ENCODE data around the gene ZNF274. TPM values are rescaled to one million over a fixed set of nuclear protein-coding genes. Genes with fewer than 3 reads are reported as not detected.
"Not testable (repeated sequence)": the region's sequence is repeated elsewhere in the genome, so short reads cannot be mapped to it uniquely, and the experiment has no call there.

ZNF274 gene
- total RNA-seq (2014; rRNA removed; shearing (Covaris generic); ENCODE audit: low replicate concordance), result 27.7 and 34.0 TPM in 2 replicates

DNA sequence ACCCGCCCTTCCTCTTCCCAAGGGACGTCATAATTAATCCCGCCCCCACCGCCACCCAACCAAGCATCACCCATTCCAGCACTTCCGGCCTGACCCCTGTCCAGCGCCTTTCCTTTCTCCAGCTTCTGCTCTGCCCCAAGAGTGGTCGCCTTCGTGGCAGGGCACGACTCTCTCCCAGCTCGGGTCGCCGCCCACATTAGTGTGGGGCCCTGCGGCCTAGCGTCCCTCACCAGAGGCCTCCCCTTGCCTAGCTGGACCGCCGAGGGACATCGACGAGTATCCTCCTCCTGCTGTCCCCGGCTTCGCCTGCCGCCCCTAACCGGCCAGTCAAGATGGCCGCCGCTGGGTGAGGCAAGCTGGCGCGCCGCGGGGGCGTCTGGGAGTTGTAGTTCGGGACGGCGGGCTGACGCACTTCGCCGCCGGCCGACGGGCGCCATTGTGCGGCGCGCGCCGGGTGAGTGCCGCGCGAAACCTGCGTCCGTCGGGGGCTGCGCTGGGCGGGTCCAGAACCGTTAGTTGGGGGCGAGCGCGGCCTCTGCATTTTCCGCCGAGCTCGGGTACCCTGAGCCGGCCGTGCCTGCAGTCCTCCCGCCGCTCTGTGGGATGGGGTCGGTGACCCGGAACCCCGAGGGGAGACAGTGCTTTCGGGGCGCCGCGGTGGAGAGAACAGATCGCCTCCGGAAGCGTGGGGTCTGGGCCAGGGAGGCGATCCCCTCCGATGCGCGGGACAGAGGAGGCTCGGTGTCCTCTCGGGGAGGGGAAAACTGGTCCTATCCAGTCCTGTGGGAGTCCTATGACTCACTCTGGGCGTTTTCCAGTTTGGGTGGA is at the start of gene ZNF274:
Gene ZNF274, plus strand, starts transcription at position 73 of the 828 bp plus-strand sequence. CDS start 905 bp downstream, outside the sequence.
- DNase-seq (ENCODE audit: low read depth), result peak; percentile 96
- in situ Hi-C loops (cut with HindIII; ENCODE audit: low pct_unique_long_range_greater_than_20kb, low sequenced_read_pairs), result no loop called here

GRCh38 chr19:58134244-58134643 is 48.6 kb upstream of the ZNF274 start:
- in situ Hi-C loops (cut with HindIII; ENCODE audit: low pct_unique_long_range_greater_than_20kb, low sequenced_read_pairs), result no loop called here
- DNase-seq (ENCODE audit: low read depth), result no peak

DNA sequence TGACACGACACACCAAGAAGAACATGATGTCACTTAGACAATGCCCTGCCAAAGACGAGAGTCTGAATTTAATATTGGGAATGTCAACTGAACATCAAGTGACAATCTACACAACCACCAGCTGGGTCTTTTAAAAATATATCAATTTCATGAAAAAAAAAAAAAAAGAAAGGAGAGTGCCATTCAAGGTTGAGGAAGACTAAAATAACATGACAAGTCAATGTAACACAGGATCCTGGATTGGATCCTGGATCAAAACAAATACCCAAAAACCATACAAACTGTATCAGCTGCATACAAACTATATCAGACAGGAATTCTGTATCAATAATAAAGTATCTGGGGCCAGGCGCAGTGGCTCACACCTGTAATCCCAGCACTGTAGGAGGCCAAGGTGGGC is 37.0 kb upstream of the ZNF274 start:
- no peak for DNase-seq (ENCODE audit: low read depth)
- in situ Hi-C loops (cut with HindIII; ENCODE audit: low pct_unique_long_range_greater_than_20kb, low sequenced_read_pairs), result no loop called here

DNA sequence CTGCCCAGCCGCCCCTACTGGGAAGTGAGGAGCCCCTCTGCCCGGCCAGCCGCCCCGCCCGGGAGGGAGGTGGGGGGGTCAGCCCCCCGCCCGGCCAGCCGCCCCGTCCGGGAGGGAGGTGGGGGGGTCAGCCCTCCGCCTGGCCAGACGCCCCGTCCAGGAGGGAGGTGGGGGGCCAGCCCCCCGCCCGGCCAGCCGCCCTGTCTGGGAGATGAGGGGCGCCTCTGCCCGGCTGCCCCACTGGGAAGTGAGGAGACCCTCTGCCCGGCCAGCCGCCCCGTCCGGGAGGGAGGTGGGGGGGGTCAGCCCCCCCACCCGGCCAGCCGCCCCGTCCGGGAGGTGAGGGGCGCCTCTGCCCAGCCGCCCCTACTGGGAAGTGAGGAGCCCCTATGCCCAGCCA is 35.4 kb upstream of the ZNF274 start:
- in situ Hi-C loops (cut with HindIII; ENCODE audit: low pct_unique_long_range_greater_than_20kb, low sequenced_read_pairs); DNase-seq (ENCODE audit: low read depth): not testable (repeated sequence)

- in situ Hi-C loops (cut with HindIII; ENCODE audit: low pct_unique_long_range_greater_than_20kb, low sequenced_read_pairs), result no loop called here
- DNase-seq (ENCODE audit: low read depth), result peak; percentile 83
Measured at GRCh38 chr19:58150328-58150921, 32.4 kb upstream of the ZNF274 start, which contains the start of gene ZNF329. ZNF329 (minus strand) TSS chr19:58150789; CDS start chr19:58129503, 21,286 bp downstream.

GRCh38 chr19:58153386-58153785 is 29.5 kb upstream of the ZNF274 start:
- in situ Hi-C loops (cut with HindIII; ENCODE audit: low pct_unique_long_range_greater_than_20kb, low sequenced_read_pairs), result no loop called here
- DNase-seq (ENCODE audit: low read depth), result no peak

GRCh38 chr19:58154287-58154678 is 28.6 kb upstream of the ZNF274 start:
- DNase-seq (ENCODE audit: low read depth), result no peak
- in situ Hi-C loops (cut with HindIII; ENCODE audit: low pct_unique_long_range_greater_than_20kb, low sequenced_read_pairs), result no loop called here

GRCh38 chr19:58154679-58155648 is 27.9 kb upstream of the ZNF274 start:
- in situ Hi-C loops (cut with HindIII; ENCODE audit: low pct_unique_long_range_greater_than_20kb, low sequenced_read_pairs), result no loop called here
- DNase-seq (ENCODE audit: low read depth), result peak; percentile 93

- in situ Hi-C loops (cut with HindIII; ENCODE audit: low pct_unique_long_range_greater_than_20kb, low sequenced_read_pairs), result no loop called here
- no peak for DNase-seq (ENCODE audit: low read depth)
Measured at GRCh38 chr19:58157045-58157728, 25.7 kb upstream of the ZNF274 start.

GRCh38 chr19:58166268-58166667 is 16.6 kb upstream of the ZNF274 start:
- DNase-seq (ENCODE audit: low read depth), result no peak
- in situ Hi-C loops (cut with HindIII; ENCODE audit: low pct_unique_long_range_greater_than_20kb, low sequenced_read_pairs), result no loop called here

- DNase-seq (ENCODE audit: low read depth), result peak; percentile 27
- in situ Hi-C loops (cut with HindIII; ENCODE audit: low pct_unique_long_range_greater_than_20kb, low sequenced_read_pairs), result no loop called here
Measured at GRCh38 chr19:58166708-58167280, 16.1 kb upstream of the ZNF274 start.

DNA sequence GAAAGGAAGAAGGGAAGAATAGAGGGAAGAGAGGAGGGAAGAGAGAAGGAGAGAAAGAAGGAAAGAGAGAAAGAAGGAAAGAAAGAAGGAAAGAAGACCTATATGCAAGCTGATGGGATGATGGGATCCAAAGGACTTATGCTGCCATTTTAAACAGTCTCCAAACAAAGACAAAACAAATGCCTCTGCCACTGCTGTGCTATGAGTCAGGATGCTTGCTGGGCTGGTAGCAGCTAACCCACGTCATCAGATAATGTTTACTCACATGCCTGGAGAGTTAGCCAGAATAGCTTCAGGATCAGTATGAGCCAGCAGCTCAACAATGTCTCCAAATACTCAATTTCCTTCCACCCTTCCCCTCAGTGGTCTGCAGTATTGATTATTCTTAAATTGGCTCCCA is 12.0 kb upstream of the ZNF274 start:
- DNase-seq (ENCODE audit: low read depth), result peak; percentile 29
- in situ Hi-C loops (cut with HindIII; ENCODE audit: low pct_unique_long_range_greater_than_20kb, low sequenced_read_pairs), result no loop called here

DNA sequence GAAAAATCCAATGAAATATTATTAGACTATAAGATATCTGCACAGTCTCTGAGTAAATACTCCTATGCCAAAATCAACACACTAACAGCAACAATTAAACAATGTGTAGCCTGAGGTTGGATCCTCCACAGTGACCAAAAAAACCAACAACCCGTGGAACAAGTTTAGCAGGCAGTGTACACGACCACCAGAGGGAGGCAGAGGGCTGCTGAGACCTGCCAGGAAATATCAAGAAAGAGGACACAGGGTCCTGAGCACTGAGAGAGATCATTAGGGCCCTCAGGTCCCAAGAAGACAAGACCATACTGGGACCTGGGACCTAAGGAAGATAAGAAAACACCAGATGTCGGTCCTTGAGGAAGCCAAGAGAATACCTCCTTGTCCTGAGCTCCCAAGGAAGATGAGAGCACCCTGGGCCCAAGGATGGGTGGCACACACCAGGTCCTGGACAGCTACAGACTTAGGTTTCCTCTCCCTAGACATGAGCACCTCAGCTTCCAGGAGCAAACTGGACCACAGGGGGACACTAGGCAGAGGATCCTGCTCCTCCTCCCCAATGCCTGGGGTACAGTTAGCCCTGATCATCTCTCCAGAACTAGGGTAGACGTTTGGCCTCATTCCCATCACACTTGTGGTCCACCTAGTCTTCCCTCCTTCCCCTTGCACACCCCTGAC is 822 bp upstream of the ZNF274 start:
- in situ Hi-C loops (cut with HindIII; ENCODE audit: low pct_unique_long_range_greater_than_20kb, low sequenced_read_pairs), result no loop called here
- peak; percentile 67 for DNase-seq (ENCODE audit: low read depth)

DNA sequence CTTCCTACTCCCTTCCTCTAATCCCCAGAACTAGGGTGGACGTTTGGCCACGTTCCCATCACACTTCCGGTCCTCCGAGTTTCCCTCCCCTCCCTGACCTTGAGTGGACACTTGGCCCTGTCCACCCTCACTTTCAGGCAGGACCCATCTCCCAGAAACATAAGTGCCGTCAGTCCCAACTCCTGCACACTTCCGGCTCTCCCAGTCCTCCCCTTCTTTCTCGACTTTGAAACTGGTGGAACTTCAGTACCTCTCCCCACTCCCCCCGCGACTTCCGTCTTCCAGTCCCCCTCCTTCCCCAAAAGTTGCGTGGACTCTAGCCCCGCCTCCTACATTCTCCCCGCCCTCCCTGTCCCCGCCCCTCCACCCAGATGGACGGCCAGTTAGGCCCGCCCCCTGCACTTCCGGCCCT is 278 bp upstream of the ZNF274 start:
- DNase-seq (ENCODE audit: low read depth), result no peak
- in situ Hi-C loops (cut with HindIII; ENCODE audit: low pct_unique_long_range_greater_than_20kb, low sequenced_read_pairs), result no loop called here

- DNase-seq (ENCODE audit: low read depth), result no peak
- in situ Hi-C loops (cut with HindIII; ENCODE audit: low pct_unique_long_range_greater_than_20kb, low sequenced_read_pairs), result no loop called here
Measured at GRCh38 chr19:58183817-58184215, 955 bp downstream of the ZNF274 start.

- in situ Hi-C loops (cut with HindIII; ENCODE audit: low pct_unique_long_range_greater_than_20kb, low sequenced_read_pairs), result no loop called here
- peak; percentile 72 for DNase-seq (ENCODE audit: low read depth)
Measured at GRCh38 chr19:58196901-58197616, 14.2 kb downstream of the ZNF274 start.

Measured in Caki2 (cell line).